ENCODE data around the gene NHERF2. TPM values are rescaled to one million over a fixed set of nuclear protein-coding genes. Genes with fewer than 3 reads are reported as not detected.

Gene NHERF2
- total RNA-seq, 1 donor from 2014 or later: 235 TPM

DNA sequence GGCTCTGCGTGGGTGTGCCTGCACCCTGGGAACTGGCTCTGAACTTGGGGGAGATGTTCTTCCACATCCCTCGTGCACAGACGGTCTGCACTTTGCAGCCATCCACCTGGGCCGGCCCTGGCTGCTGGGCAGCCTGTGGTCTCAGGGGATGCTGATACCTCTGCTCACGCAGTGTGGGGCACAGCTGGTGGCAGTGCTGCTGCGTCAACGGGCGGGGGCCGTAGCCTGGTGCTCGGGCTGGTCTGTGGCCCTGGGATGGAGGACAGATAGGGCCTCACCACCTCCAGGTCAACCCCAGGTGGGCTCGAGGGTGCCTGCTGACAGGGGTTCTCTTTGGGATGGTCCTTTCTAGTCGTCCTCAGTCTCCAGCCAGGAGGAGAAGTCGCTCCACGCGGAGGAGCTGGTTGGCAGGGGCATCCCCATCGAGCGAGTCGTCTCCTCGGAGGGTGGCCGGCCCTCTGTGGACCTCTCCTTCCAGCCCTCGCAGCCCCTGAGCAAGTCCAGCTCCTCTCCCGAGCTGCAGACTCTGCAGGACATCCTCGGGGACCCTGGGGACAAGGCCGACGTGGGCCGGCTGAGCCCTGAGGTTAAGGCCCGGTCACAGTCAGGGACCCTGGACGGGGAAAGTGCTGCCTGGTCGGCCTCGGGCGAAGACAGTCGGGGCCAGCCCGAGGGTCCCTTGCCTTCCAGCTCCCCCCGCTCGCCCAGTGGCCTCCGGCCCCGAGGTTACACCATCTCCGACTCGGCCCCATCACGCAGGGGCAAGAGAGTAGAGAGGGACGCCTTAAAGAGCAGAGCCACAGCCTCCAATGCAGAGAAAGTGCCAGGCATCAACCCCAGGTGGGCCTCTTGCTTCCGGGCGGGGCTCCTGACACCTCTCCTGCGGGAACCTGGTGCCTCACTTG is 57.4 kb downstream of the NHERF2 start:
- intact Hi-C loops (cut with micrococcal nuclease): no loop called here
- ATAC-seq: no peak
- DNase-seq: no peak

DNA sequence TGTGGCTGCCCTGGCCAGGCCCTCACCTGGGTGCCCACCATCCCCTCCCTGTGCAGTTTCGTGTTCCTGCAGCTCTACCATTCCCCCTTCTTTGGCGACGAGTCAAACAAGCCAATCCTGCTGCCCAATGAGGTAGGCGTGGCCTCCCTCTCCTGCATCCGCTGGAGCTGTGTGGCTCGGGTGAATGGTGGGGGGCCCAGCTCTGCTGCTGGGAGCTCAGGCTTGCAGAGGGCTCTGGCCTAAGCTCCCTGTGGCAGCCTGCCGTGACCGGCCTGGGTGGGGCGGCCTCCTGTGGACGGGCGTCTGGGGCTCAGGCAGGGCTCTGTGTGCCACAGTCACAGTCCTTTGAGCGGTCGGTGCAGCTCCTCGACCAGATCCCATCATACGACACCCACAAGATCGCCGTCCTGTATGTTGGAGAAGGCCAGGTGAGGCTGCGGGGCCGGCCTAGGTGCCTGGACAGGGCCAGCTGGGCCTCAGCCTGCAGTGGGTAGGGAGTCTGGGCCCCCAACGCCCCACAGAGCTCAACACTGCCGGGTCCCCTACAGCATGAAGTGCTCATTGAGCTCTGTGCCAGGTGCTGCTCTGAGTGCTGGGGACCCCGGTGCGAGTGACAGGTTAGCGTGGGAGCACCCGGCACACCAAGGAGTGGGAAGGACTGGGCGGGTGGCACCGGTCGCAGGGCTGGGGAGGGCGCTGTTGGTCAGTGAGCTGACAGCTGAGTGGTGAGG is 58.4 kb downstream of the NHERF2 start:
- ATAC-seq: no peak

DNA sequence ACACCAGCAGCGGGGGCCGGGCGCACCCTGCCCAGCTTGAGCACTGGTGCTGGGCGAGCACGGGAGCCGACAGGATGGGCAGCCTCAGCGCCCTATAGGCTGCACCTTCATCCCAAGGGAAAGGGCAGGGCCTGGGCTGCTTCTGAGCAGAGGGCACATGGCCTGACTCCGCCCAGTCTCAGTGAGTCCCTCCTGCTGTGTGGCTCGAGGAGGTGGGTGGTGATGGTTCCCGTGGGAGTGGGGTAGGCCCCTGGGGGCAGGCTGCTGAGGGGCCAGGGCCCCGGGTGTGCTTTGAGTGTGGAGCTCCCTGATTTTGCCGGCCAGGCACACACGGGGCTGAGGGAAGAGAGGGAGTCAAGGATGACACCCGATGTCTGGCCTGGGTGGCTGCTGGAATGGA is 59.0 kb downstream of the NHERF2 start:
- intact Hi-C loops (cut with micrococcal nuclease): no loop called here

More for the DNA sequence above, 58.4 kb downstream of the NHERF2 start:
- no peak for DNase-seq
- intact Hi-C loops (cut with micrococcal nuclease): no loop called here

GRCh38 chr16:2086106-2086742 is 59.5 kb downstream of the NHERF2 start:
- DNase-seq: no peak
- intact Hi-C loops (cut with micrococcal nuclease): no loop called here
- no peak for ATAC-seq

More for the DNA sequence above, 59.0 kb downstream of the NHERF2 start:
- DNase-seq (no peak), ATAC-seq (no peak)

DNA sequence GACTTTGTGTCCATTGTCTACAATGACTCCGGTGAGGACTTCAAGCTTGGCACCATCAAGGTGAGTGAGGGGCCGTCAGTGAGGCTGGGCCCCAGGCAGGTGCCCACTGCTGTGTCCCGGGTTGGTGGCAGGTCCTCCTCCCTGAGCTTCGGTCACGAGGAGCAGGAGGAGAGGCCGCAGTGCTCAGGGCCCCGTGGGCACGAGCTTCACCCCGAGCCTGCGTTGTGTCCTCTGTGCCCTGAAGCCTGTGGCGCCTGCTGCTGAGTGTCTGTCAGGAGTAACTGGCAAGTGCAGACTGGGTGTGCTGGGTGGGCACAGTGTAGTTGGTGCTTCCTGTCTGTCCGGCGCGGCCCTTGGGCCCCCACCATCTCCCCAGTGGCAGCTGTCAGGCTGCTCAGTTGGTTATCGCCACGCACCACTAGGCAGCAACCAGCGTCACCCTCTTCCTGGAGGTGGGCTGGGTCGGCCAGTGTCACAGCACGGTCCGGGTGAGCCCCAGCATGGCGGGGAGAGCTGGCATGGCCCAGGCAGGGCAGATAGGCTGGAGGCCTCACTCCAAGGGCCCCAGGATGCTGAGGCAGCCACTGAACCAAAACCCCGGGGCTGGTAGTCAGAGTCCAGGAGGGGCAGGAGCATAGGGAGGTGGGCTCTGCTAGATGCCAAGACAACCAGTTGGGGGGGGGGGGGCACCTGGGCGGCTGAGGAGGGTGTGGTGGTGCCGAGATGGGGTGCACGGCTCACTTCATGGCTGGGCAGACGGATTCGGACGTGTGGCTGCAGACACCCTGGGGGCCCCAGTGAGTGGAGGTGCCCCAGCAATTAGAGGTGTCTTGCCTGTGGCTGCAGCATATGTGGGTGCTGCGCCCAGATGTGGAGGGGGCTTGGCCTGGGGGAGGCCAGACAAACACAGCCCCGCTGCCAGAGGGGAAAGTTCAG is 60.4 kb downstream of the NHERF2 start:
- DNase-seq: no peak
- ATAC-seq: no peak
- intact Hi-C loops (cut with micrococcal nuclease): no loop called here

DNA sequence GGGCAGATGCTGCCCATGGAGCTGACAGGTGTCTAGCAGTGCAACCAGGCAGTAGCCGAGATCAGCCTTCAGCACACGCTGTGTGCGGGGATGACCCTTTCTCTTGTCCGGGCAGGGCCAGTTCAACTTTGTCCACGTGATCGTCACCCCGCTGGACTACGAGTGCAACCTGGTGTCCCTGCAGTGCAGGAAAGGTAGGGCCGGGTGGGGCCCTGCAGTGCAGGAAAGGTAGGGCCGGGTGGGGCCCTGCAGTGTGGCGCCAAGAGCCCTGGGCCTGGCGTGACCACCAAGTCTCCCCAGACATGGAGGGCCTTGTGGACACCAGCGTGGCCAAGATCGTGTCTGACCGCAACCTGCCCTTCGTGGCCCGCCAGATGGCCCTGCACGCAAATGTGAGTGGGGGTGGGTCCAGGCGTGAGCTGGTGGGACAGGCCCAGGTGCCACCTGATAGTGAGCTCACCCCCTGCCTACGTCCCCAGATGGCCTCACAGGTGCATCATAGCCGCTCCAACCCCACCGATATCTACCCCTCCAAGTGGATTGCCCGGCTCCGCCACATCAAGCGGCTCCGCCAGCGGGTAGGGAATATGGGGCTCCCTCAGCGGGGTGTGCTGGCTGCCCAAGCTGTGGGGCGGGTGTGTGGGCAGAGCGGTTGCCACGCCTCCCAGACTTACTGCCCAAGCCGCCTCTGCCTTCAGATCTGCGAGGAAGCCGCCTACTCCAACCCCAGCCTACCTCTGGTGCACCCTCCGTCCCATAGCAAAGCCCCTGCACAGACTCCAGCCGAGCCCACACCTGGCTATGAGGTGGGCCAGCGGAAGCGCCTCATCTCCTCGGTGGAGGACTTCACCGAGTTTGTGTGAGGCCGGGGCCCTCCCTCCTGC is 61.3 kb downstream of the NHERF2 start:
- ATAC-seq (no peak), DNase-seq (no peak)
- intact Hi-C loops (cut with micrococcal nuclease): no loop called here

Other genes with a start within 250 kb of the NHERF2 start
- gene SPSB3, start 244.3 kb upstream of the NHERF2 start, total RNA-seq: 40.8 TPM
- gene NUBP2, start 243.9 kb upstream of the NHERF2 start, total RNA-seq: 36.6 TPM
- gene IGFALS, start 233.2 kb upstream of the NHERF2 start, total RNA-seq: not detected
- gene HAGH, start 200.1 kb upstream of the NHERF2 start, total RNA-seq: 182 TPM
- 30.0 TPM for gene FAHD1, start 199.7 kb upstream of the NHERF2 start, total RNA-seq
- gene MEIOB, start 154.7 kb upstream of the NHERF2 start, total RNA-seq: not detected
- gene HS3ST6, start 108.5 kb upstream of the NHERF2 start, total RNA-seq: not detected
- 25.9 TPM for gene MSRB1, start 83.7 kb upstream of the NHERF2 start, total RNA-seq
- 315 TPM for gene RPL3L, start 72.2 kb upstream of the NHERF2 start, total RNA-seq
- gene NDUFB10, start 67.4 kb upstream of the NHERF2 start, total RNA-seq: 769 TPM
- gene RPS2, start 62.1 kb upstream of the NHERF2 start, total RNA-seq: 788 TPM
- not detected for gene RNF151, start 60.0 kb upstream of the NHERF2 start, total RNA-seq
- gene TBL3, start 54.8 kb upstream of the NHERF2 start, total RNA-seq: 24.4 TPM
- not detected for gene NOXO1, start 45.4 kb upstream of the NHERF2 start, total RNA-seq
- 32.2 TPM for gene GFER, start 42.7 kb upstream of the NHERF2 start, total RNA-seq
- 1.0 TPM for gene SYNGR3, start 36.9 kb upstream of the NHERF2 start, total RNA-seq
- 16.0 TPM for gene ZNF598, start 17.1 kb upstream of the NHERF2 start, total RNA-seq
- gene NPW, start 7.1 kb upstream of the NHERF2 start, total RNA-seq: not detected
- 22.7 TPM for gene NTHL1, start 20.9 kb downstream of the NHERF2 start, total RNA-seq
- 83.0 TPM for gene TSC2, start 21.1 kb downstream of the NHERF2 start, total RNA-seq
- 92.9 TPM for gene PKD1, start 109.0 kb downstream of the NHERF2 start, total RNA-seq
- gene RAB26, start 121.7 kb downstream of the NHERF2 start, total RNA-seq: 1.7 TPM
- gene TRAF7, start 128.9 kb downstream of the NHERF2 start, total RNA-seq: 21.4 TPM
- gene CASKIN1, start 169.7 kb downstream of the NHERF2 start, total RNA-seq: 9.2 TPM
- 29.9 TPM for gene MLST8, start 178.6 kb downstream of the NHERF2 start, total RNA-seq
- 10.0 TPM for gene BRICD5, start 184.0 kb downstream of the NHERF2 start, total RNA-seq
- 42.4 TPM for gene PGP, start 187.9 kb downstream of the NHERF2 start, total RNA-seq
- gene E4F1, start 196.7 kb downstream of the NHERF2 start, total RNA-seq: 14.2 TPM
- 0.47 TPM for gene DNASE1L2, start 209.5 kb downstream of the NHERF2 start, total RNA-seq
- gene ECI1, start 224.7 kb downstream of the NHERF2 start, total RNA-seq: 225 TPM
- gene RNPS1, start 241.2 kb downstream of the NHERF2 start, total RNA-seq: 113 TPM